Middle frontal gyrus (tissue), 1 donor: ENCODE data around the gene RPS27L.
"Not testable (repeated sequence)": the region's sequence is repeated elsewhere in the genome, so short reads cannot be mapped to it uniquely, and the experiment has no call there.

Experiments
- DNase-seq: peaks from one replicate; pipeline ENCODE4 v3.0.0-alpha.2; 2015; ENCODE audit warnings: low spot score; ENCODE audit errors: extremely low spot score

RPS27L gene

GRCh38 chr15:63099581-63099980, 57.7 kb downstream of the RPS27L start:
- not testable (repeated sequence) for DNase-seq

- DNase-seq, result not testable (repeated sequence)
Measured at GRCh38 chr15:63098901-63099300, 58.4 kb downstream of the RPS27L start.
